Measurements from ENCODE around the gene C3orf52.

- no peak for TF ChIP-seq CTCF (IDR thresholded peaks at IDR 0.05; ENCODE audit: low read length)
- no peak for TF ChIP-seq EZH2phosphoT487 (IDR thresholded peaks at IDR 0.05; ENCODE audit: low read length)
- no peak for TF ChIP-seq EZH2 (optimal IDR thresholded peaks at IDR 0.05; ENCODE audit: low read depth, low read length)
Measured at GRCh38 chr3:112097378-112097777, 11.2 kb downstream of the C3orf52 start.

Measured in MM.1S (cell line).